ENCODE results near the gene PHLDB2. TPM values are rescaled to one million over a fixed set of nuclear protein-coding genes. Genes with fewer than 3 reads are reported as not detected.
A peak's percentile ranks its signal among the peaks of the same experiment; 100 is the strongest.

PHLDB2 gene
- total RNA-seq, 2 donors from 2014 or later, result 15.3 to 32.3 TPM

- WGBS, result 91% methylated on average over 3 of the region's 3 CpGs
- Histone ChIP-seq H3K27me3 (replicated peaks; ENCODE audit: insufficient read depth) (no peaks in the 10 kb centered on the region), H3K4me3 (no peak overlapping the region), H3K4me1 (replicated peaks) (no peaks in the 10 kb centered on the region), H3K27ac (no peak overlapping the region), H3K9me3 (no peaks in the 10 kb centered on the region), H3K36me3 (no peaks in the 10 kb centered on the region)
- intact Hi-C loops (cut with DNase I), result no loop called here
- no peak for DNase-seq (ENCODE audit: low spot score)
- TF ChIP-seq CTCF (IDR thresholded peaks at IDR 0.05) (no peak), POLR2AphosphoS5 (IDR thresholded peaks at IDR 0.05) (no peak), POLR2A (IDR thresholded peaks at IDR 0.05) (no peak)
Measured at GRCh38 chr3:111986800-111987199, 127.7 kb downstream of the PHLDB2 start.

DNA sequence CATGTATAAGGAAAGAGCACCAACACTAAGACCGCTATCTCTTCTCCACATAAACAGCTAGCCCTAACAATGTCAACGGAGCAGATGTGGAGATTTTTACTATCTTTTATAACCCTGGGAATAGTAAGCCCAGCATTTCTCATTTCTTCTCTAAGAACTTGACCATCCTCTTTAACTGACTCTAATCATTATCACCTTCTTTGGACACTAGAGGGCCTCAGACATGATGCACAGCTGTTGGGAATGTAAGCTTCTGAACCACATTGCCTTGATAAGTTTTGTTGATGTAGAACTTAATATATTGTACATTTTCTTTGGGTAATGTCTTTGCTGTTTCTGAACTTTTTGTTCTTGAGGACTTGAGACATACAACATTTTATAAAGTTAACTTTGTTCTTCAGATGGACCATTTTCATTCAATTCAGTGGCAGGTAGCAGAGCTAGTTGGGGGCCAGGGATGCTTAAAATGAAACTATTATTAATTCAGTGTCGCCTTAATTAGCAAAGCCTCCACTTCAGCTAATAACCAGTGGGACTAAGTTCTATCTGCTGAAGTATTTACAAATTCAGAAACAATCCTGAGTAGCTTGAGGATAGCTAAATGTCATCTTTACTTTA, 130.1 kb downstream of the PHLDB2 start:
- H3K4me3 ChIP-seq, result no peak overlapping the region
- H3K4me1 ChIP-seq (replicated peaks), result no peaks in the 10 kb centered on the region
- TF ChIP-seq POLR2AphosphoS5 (IDR thresholded peaks at IDR 0.05) (peak; percentile 15), POLR2A (IDR thresholded peaks at IDR 0.05) (no peak), CTCF (IDR thresholded peaks at IDR 0.05) (peak in 3 of 4 experiments; percentile 41 to 75 (median 56))
- H3K27ac ChIP-seq, result no peak overlapping the region
- intact Hi-C loops (cut with DNase I), result no loop called here
- no peaks in the 10 kb centered on the region for H3K27me3 ChIP-seq (replicated peaks; ENCODE audit: insufficient read depth)
- no peak for DNase-seq (ENCODE audit: low spot score)
- H3K36me3 ChIP-seq, result no peaks in the 10 kb centered on the region
- no peaks in the 10 kb centered on the region for H3K9me3 ChIP-seq
- WGBS, result 59% methylated on average over 3 of the region's 3 CpGs

DNA sequence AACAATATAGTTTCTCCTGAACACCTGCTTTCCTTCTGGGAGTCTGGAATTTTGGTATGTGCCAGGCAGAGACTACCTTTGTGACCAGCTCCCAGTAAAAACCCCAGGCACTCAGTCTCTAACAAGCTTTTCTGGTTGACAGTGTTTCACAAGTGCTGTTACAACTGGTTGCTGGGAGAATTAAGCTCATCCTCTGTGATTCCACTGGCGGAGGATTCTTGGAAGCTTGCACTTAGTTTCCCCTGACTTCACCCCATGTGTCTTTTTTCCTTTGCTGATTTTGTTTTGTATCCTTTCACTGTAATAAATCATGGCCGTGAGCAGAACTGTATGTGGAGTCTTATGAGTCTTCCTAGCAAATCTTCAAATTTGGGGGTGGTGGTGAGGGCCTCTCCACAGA, 134.0 kb downstream of the PHLDB2 start:
- Histone ChIP-seq H3K27me3 (replicated peaks; ENCODE audit: insufficient read depth) (no peaks in the 10 kb centered on the region), H3K36me3 (no peaks in the 10 kb centered on the region), H3K4me3 (no peak overlapping the region), H3K27ac (no peak overlapping the region), H3K9me3 (no peaks in the 10 kb centered on the region), H3K4me1 (replicated peaks) (no peaks in the 10 kb centered on the region)
- WGBS, result 79% methylated on average over 2 of the region's 2 CpGs
- no peak for TF ChIP-seq POLR2AphosphoS5 (IDR thresholded peaks at IDR 0.05)
- no peak for TF ChIP-seq CTCF (IDR thresholded peaks at IDR 0.05)
- TF ChIP-seq POLR2A (IDR thresholded peaks at IDR 0.05), result no peak
- DNase-seq (ENCODE audit: low spot score), result no peak
- intact Hi-C loops (cut with DNase I), result no loop called here

- H3K4me3 ChIP-seq, result peak within 1 kb of the TSS; percentile 24 to 26
- TF ChIP-seq POLR2A (IDR thresholded peaks at IDR 0.05) (no peak), POLR2AphosphoS5 (IDR thresholded peaks at IDR 0.05) (no peak), CTCF (IDR thresholded peaks at IDR 0.05) (no peak)
- no peaks in the 10 kb centered on the region for H3K4me1 ChIP-seq (replicated peaks)
- no peaks in the 10 kb centered on the region for H3K9me3 ChIP-seq
- 4% methylated on average over 30 of the region's 30 CpGs for WGBS
- no peaks in the 10 kb centered on the region for H3K27me3 ChIP-seq (replicated peaks; ENCODE audit: insufficient read depth)
- no peak within 1 kb of the TSS for H3K27ac ChIP-seq
- H3K36me3 ChIP-seq, result no peaks in the 10 kb centered on the region
- intact Hi-C loops (cut with DNase I), result no loop called here
- DNase-seq (ENCODE audit: low spot score), result peak; percentile 21
Measured at GRCh38 chr3:111998636-111999483, 139.8 kb downstream of the PHLDB2 start, which contains the start of gene TAGLN3. Gene TAGLN3, plus strand, starts transcription at chr3:111998922. Its CDS starts 501 bp downstream, at chr3:111999423.
